ENCODE data around the gene PLA2G4E. TPM values are rescaled to one million over a fixed set of nuclear protein-coding genes. Genes with fewer than 3 reads are reported as not detected.
A peak's percentile ranks its signal among the peaks of the same experiment; 100 is the strongest.

Gene PLA2G4E
- total and polyA plus RNA-seq, 7 donors: 0.13 TPM; not detected in 6

GRCh38 chr15:41961595-41962202 is 59.1 kb downstream of the PLA2G4E start:
- H3K27ac ChIP-seq: no peak overlapping the region
- WGBS, 2 donors: 92 to 94% methylated on average over 1 of the region's 1 CpG
- TF ChIP-seq CTCF (IDR thresholded peaks at IDR 0.05) (no peak), POLR2A (IDR thresholded peaks at IDR 0.05) (no peak), EP300 (IDR thresholded peaks at IDR 0.05) (no peak), POLR2AphosphoS5 (IDR thresholded peaks at IDR 0.05) (no peak)
- no peaks in the 10 kb centered on the region for H3K9me3 ChIP-seq
- no peak for DNase-seq
- intact Hi-C loops (cut with DNase I): no loop called here
- H3K27me3 ChIP-seq: no peaks in the 10 kb centered on the region
- no peaks in the 10 kb centered on the region for H3K36me3 ChIP-seq
- H3K4me3 ChIP-seq: no peak overlapping the region
- peaks cover 0 to 6% (median 2%) of the 10 kb centered on the region in 4 donors for H3K4me1 ChIP-seq

DNA sequence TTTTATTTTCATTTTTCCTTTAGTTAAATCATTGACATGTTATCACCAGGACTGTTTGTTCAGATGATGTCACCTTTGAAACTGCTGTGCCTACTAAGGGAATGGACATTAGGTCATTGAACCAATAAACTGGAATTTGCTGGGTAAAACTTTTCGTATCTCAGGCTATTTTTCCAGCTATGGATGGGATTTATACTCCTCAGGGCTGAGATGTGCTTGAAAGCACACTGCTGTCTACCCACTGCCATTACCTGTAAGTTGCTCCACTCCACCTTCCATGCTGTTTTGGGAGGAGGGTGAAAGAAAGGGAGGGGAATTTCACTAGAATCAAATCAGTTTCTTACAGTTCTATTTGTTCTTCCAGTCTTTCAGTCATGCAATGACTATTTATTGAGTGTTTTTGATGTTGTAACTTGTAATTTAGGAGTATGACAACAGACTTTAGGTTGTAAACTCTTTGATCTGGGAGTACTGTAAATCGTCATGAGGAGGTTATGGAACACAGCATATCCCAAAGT is 59.8 kb downstream of the PLA2G4E start:
- Histone ChIP-seq H3K27me3 (no peaks in the 10 kb centered on the region), H3K27ac (no peak overlapping the region)

DNA sequence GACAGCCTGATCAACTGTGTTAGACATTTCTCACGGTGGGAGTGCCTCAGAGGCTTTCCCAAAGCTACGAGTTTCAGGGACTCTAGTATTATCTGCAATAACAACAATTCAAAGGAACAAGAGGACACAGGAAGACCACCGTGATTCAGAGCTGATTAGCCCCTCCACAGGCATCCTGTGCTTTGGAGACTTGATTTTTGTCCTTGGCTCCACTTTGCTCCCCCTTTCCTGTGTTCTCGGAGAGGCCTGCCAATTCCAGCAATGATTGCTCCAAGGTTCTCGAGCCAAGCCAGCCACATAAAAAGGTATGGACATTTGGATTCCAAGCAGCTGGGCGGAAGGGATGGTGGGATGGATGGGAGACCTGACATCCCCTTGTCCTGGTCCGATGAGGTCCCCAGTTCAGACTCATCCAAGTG is 62.8 kb downstream of the PLA2G4E start:
- H3K4me1 ChIP-seq: peaks cover 0 to 6% (median 2%) of the 10 kb centered on the region in 4 donors
- H3K9me3 ChIP-seq: no peaks in the 10 kb centered on the region
- no peak for DNase-seq
- TF ChIP-seq EP300 (IDR thresholded peaks at IDR 0.05): no peak
- TF ChIP-seq POLR2A (IDR thresholded peaks at IDR 0.05): no peak
- no peak for TF ChIP-seq POLR2AphosphoS5 (IDR thresholded peaks at IDR 0.05)
- TF ChIP-seq CTCF (IDR thresholded peaks at IDR 0.05): no peak
- H3K4me3 ChIP-seq: no peak overlapping the region
- intact Hi-C loops (cut with DNase I): no loop called here
- no peaks in the 10 kb centered on the region for H3K27me3 ChIP-seq
- no peak overlapping the region for H3K27ac ChIP-seq
- WGBS, 2 donors: 85 to 87% methylated on average over 7 of the region's 7 CpGs
- H3K36me3 ChIP-seq: peaks cover 0 to 5% (median under 1%) of the 10 kb centered on the region in 4 donors

More for the DNA sequence above, 59.8 kb downstream of the PLA2G4E start:
- H3K4me1 ChIP-seq: peaks cover 0 to 6% (median 2%) of the 10 kb centered on the region in 4 donors
- H3K9me3 ChIP-seq: no peaks in the 10 kb centered on the region
- WGBS, 2 donors: 14 to 59% methylated on average over 2 of the region's 2 CpGs
- intact Hi-C loops (cut with DNase I): no loop called here
- H3K4me3 ChIP-seq: no peak overlapping the region
- DNase-seq: no peak
- TF ChIP-seq CTCF (IDR thresholded peaks at IDR 0.05): no peak
- TF ChIP-seq POLR2AphosphoS5 (IDR thresholded peaks at IDR 0.05): no peak
- no peak for TF ChIP-seq POLR2A (IDR thresholded peaks at IDR 0.05)
- no peak for TF ChIP-seq EP300 (IDR thresholded peaks at IDR 0.05)
- H3K36me3 ChIP-seq: no peaks in the 10 kb centered on the region

GRCh38 chr15:41957021-41957897 is 63.6 kb downstream of the PLA2G4E start:
- Histone ChIP-seq H3K36me3 (peaks cover 0 to 7% (median 2%) of the 10 kb centered on the region in 4 donors), H3K27me3 (no peaks in the 10 kb centered on the region), H3K9me3 (no peaks in the 10 kb centered on the region), H3K27ac (peak overlapping the region in 1 of 4 donors; percentile 24), H3K4me3 (no peak overlapping the region), H3K4me1 (peaks cover 0 to 6% (median 2%) of the 10 kb centered on the region in 4 donors)
- WGBS, 2 donors: 71 to 79% methylated on average over 12 of the region's 12 CpGs
- intact Hi-C loops (cut with DNase I): no loop called here
- DNase-seq: no peak
- TF ChIP-seq EP300 (IDR thresholded peaks at IDR 0.05) (no peak), CTCF (IDR thresholded peaks at IDR 0.05) (no peak), POLR2A (IDR thresholded peaks at IDR 0.05) (no peak), POLR2AphosphoS5 (IDR thresholded peaks at IDR 0.05) (no peak)
